Loucy (cell line): ENCODE results near the gene COL5A1.

Experiments
- H2AFZ ChIP-seq: fragments of 200-600 bp; sonication (generic); 2 replicates; pipeline ENCODE4 v1.6.0; 2016; ENCODE audit warnings: antibody characterized with exemption, mild to moderate bottlenecking, low read length, moderate library complexity
- H3F3A ChIP-seq: fragments of 200-600 bp; 2 replicates; pipeline ENCODE4 v1.6.0; 2016; ENCODE audit warnings: antibody characterized with exemption, low read depth, mild to moderate bottlenecking
- H3K27me3 ChIP-seq: fragments of 200-600 bp; sonication (generic); 2 replicates; pipeline ENCODE4 v1.6.1; 2014; ENCODE audit warnings: low read length, mild to moderate bottlenecking; ENCODE audit not compliant: insufficient read depth, poor library complexity, severe bottlenecking
- H3K36me3 ChIP-seq: fragments of 200-600 bp; sonication (generic); 2 replicates; pipeline ENCODE4 v1.6.1; 2016; ENCODE audit warnings: low read length; ENCODE audit not compliant: insufficient read depth
- H3K4me1 ChIP-seq: fragments of 200-600 bp; sonication (generic); 2 replicates; pipeline ENCODE4 v1.5.1; 2014; ENCODE audit warnings: low read length, mild to moderate bottlenecking; ENCODE audit not compliant: insufficient read depth, poor library complexity, severe bottlenecking
- H3K4me2 ChIP-seq: fragments of 200-600 bp; sonication (generic); 2 replicates; pipeline ENCODE4 v1.6.0; 2014; ENCODE audit warnings: antibody characterized with exemption, low read length, low read depth, mild to moderate bottlenecking; ENCODE audit not compliant: poor library complexity, severe bottlenecking
- H3K4me3 ChIP-seq: fragments of 200-600 bp; sonication (generic); 2 replicates; pipeline ENCODE4 v1.5.1; 2014; ENCODE audit warnings: low read length, mild to moderate bottlenecking, mixed read lengths; ENCODE audit not compliant: poor library complexity, severe bottlenecking
- H3K79me2 ChIP-seq: fragments of 200-600 bp; sonication (generic); 2 replicates; pipeline ENCODE4 v1.6.1; 2014; ENCODE audit warnings: low read length; ENCODE audit not compliant: insufficient read depth
- H3K9ac ChIP-seq: fragments of 200-600 bp; sonication (generic); 2 replicates; pipeline ENCODE4 v1.6.0; 2014; ENCODE audit warnings: mild to moderate bottlenecking, low read depth, low read length, moderate library complexity; ENCODE audit not compliant: poor library complexity, severe bottlenecking
- H3K9me2 ChIP-seq: fragments of 200-600 bp; sonication (generic); replicated peaks from 2 replicates; pipeline ENCODE4 v1.6.1; 2016; ENCODE audit warnings: low read depth, low read length, mixed read lengths
- H3K9me3 ChIP-seq: fragments of 200-600 bp; sonication (generic); 2 replicates; pipeline ENCODE4 v1.6.1; 2014; ENCODE audit warnings: mild to moderate bottlenecking, antibody characterized with exemption, low read length, low read depth; ENCODE audit not compliant: insufficient read depth
- H4K20me1 ChIP-seq: fragments of 200-600 bp; sonication (generic); 2 replicates; pipeline ENCODE4 v1.6.0; 2014; ENCODE audit warnings: antibody characterized with exemption, low read length, mild to moderate bottlenecking; ENCODE audit not compliant: insufficient read depth, poor library complexity, severe bottlenecking
- CTCF ChIP-seq: fragments of 200-600 bp; sonication (generic); conservative IDR thresholded peaks from 2 replicates; pipeline ENCODE4 v1.5.1; 2014; ENCODE audit warnings: mild to moderate bottlenecking, antibody characterized with exemption, low read length
- EZH2phosphoT487 ChIP-seq: fragments of 200-600 bp; IDR thresholded peaks from 2 replicates; pipeline ENCODE4 v1.6.1; 2018; ENCODE audit warnings: antibody characterized with exemption, mild to moderate bottlenecking, moderate library complexity, borderline replicate concordance

The COL5A1 gene

DNA sequence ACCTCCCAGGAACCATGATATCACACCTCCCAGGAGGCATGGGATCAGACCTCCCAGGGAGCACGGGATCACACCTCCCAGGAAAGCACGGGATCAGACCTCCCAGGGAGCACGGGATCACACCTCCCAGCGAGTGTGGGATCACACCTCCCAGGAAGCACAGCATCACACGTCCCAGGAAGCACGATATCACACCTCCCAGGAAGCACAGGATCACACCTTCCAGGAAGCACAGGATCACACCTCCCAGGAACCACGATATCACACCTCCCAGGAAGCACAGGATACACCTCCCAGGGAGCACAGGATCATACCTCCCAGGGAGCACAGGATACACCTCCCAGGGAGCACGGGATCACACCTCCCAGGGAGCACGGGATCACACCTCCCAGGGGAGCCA, 209.0 kb downstream of the COL5A1 start:
- no peak overlapping the region for H3K4me3 ChIP-seq

DNA sequence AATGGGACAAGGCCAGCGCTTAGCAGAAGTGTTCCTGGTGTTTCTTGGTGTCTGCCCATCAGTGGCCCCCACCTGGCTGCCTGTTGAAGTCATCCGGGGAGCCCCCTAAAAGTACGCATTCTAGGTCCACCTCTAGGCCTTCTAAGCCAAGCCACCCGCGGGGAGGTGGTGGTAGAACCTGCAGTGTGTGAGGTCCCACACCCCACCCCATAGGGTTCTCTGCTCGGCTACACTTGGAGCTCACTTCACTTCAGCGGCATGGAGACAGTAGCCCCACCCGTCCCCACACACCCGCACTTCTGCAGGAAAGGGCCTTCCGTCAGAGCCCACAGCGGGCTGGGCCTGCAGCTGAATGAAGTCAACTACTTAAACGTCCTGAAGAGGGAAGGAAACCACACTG, 209.4 kb downstream of the COL5A1 start:
- Histone ChIP-seq H3K9me3 (peaks cover 5% of the 10 kb centered on the region; the same call in 1 of the 2 replicates), H3K4me2 (no peak overlapping the region), H3K27me3 (no peaks in the 10 kb centered on the region), H3K9ac (no peak overlapping the region), H3K4me3 (no peak overlapping the region), H3F3A (no peaks in the 10 kb centered on the region), H4K20me1 (no peaks in the 10 kb centered on the region), H3K4me1 (no peaks in the 10 kb centered on the region), H3K79me2 (no peaks in the 10 kb centered on the region), H3K9me2 (no peaks in the 10 kb centered on the region), H2AFZ (no peak overlapping the region), H3K36me3 (no peaks in the 10 kb centered on the region)
- no peak for TF ChIP-seq CTCF
- TF ChIP-seq EZH2phosphoT487: no peak

More for the DNA sequence above, 209.0 kb downstream of the COL5A1 start:
- Histone ChIP-seq H3K27me3 (no peaks in the 10 kb centered on the region), H3K36me3 (no peaks in the 10 kb centered on the region), H3K9ac (no peak overlapping the region), H3F3A (no peaks in the 10 kb centered on the region), H3K9me2 (no peaks in the 10 kb centered on the region), H3K4me1 (no peaks in the 10 kb centered on the region), H4K20me1 (no peaks in the 10 kb centered on the region), H3K9me3 (peaks cover 5% of the 10 kb centered on the region; the same call in 1 of the 2 replicates), H3K4me2 (no peak overlapping the region), H2AFZ (no peak overlapping the region), H3K79me2 (no peaks in the 10 kb centered on the region)
- TF ChIP-seq EZH2phosphoT487: no peak
- TF ChIP-seq CTCF: no peak

DNA sequence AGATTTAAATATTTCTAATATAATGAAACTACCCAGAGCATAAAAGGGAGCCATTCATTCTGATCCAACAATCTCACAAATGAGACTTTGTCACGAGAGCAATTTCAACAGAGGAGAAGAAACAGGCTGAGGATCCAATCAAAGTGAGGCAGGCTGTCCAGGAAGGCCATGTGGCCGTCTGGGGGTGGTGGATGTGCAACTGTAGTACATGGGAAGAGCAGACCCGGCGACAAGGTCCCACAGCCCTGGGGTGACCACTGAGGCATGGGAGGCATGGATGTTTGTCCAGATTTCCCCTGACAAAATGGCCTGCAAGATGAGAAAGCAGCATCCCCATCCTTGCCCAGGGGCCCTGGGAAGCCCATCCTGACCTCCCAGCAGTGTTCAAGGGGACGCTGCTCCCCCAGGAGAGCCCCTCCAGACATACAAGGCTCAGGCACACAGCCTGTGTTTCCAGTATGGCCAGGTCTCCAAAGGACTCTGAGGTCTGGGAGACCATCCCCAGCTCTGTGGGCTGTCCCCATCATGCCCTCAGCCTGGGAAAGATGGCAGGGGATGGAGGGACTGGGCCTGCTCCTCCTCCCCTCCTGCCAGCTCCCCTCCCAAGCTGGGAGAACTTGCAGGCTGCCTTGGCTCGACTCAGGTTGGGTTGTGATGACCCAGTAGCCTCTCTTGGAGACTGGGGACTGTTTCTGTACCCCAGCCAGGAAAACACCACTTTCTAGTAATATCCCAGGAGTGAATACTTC, 211.5 kb downstream of the COL5A1 start:
- no peaks in the 10 kb centered on the region for H3K9me2 ChIP-seq
- no peaks in the 10 kb centered on the region for H3K27me3 ChIP-seq
- no peak overlapping the region for H3K4me2 ChIP-seq
- H3K4me1 ChIP-seq: no peaks in the 10 kb centered on the region
- no peaks in the 10 kb centered on the region for H4K20me1 ChIP-seq
- H3K79me2 ChIP-seq: no peaks in the 10 kb centered on the region
- no peak overlapping the region for H3K4me3 ChIP-seq
- H3K9me3 ChIP-seq: peaks cover 8% of the 10 kb centered on the region; the same call in 1 of the 2 replicates
- TF ChIP-seq EZH2phosphoT487 (no peak), CTCF (no peak)
- no peak overlapping the region for H2AFZ ChIP-seq
- H3F3A ChIP-seq: no peaks in the 10 kb centered on the region
- H3K9ac ChIP-seq: no peak overlapping the region
- no peaks in the 10 kb centered on the region for H3K36me3 ChIP-seq
